ENCODE measurements around the gene RPS6KA4.
"Not testable (repeated sequence)": the region's sequence is repeated elsewhere in the genome, so short reads cannot be mapped to it uniquely, and the experiment has no call there.

Gene RPS6KA4

DNA sequence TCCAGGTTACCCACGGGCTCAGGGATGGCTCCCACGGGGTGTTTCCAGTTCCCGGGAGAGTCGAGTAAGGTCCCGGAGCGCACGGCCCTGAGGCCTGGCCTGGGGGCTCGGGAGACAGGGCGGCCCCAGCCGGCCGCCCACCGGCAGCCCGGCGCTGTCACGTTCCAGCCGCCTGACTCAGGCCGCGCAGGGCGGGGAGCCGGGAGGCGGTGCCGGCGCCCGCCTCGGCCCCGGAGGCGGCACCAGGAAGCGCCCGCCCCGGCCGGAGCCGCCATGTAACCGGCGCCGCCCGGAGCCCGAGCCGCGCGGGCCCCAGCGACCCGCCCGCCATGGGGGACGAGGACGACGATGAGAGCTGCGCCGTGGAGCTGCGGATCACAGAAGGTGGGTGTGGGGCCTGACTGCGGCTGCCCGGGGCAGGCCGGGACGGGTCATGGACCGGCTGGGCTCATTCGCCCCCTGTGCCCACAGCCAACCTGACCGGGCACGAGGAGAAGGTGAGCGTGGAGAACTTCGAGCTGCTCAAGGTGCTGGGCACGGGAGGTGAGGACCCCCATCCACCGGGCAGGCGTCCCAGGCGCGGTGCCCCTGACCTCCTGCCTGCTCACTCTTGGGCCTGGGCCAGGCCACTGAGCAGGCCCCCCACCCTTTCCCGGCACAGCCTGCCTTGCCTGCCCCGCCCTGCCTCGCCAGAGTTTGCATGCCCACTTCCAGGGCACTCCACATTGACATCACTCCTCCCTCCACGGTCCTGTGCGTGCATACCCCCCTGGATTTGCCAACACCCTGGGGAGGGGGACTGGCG, at the start of gene RPS6KA4:
Gene RPS6KA4 (plus strand): TSS at position 256 of the 805 bp plus-strand sequence. CDS start 74 bp downstream, at position 330.
- DNase-seq: no peak

DNA sequence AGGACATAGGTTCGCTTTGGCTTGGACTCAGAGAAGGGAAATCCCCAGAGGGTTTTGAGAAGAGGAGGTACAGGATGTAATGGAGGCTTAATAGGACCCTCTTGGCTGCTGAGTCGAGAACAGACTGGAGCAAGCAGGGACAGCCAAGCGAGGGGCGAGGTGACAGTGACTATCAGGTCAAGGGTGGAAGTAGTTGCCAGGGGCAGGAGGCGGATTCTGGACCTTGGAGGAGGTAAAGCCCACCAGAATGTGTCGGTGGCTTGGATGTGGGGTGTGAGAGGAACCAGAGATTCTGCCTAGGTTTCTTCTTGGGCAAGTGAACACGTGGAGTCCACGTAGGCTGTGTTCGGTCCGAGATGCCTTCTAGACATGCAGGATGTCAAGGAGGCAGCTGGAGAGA, 46.0 kb upstream of the RPS6KA4 start:
- no peak for DNase-seq

DNA sequence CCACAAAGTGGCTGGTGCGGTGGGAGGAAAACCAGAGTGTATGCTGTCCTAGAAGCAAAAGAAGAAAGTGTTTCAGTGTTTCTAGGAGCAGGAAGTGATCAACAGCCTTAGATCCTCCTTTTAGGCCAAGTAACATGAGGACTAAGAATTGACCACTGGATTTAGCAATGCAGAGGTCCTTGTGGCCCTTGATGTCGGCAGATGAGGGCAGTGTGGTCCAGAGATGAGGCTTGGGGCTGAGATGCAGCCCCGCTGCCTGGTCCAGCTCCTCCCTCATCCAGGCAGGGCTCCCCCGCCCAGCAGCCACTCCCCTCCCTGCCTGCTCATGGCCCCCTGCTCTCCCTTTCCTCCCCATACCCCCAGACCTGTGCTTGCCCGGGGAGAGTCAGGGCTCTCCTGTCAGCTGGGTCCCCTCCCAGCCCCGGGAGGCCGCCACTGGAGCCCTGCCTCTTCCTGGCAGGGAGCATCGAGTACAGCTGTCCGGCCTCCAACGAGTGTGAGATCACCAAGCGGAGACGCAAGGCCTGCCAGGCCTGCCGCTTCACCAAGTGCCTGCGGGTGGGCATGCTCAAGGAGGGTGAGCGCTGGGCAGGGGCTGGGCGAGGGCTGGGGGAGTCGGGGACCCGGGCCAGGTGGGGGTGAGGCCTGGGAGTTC, 45.3 kb upstream of the RPS6KA4 start:
- DNase-seq: no peak

- no peak for DNase-seq
Measured at GRCh38 chr11:64314146-64314804, 44.7 kb upstream of the RPS6KA4 start.

DNA sequence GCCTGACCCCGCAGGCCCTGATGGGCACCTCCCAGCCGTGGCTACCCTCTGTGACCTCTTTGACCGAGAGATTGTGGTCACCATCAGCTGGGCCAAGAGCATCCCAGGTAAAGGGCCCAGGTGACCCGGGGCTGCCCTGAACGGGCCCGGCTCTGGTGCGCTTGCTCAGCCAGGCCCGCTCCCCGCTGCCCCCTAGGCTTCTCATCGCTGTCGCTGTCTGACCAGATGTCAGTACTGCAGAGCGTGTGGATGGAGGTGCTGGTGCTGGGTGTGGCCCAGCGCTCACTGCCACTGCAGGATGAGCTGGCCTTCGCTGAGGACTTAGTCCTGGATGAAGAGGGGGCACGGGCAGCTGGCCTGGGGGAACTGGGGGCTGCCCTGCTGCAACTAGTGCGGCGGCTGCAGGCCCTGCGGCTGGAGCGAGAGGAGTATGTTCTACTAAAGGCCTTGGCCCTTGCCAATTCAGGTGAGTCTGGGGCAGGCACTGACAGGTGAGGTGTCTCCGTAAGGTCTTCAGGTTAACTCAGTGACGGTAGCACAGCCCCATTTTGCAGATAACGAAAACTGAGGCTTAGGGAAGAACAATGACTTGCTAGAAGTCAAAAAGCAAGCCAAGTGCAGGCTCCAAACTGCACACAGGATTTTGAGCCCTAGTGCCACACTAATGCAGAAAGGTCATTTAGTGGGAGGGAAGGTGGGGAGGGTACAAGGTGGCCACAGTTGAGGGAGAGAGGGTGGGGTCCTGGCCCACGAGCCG, 44.0 kb upstream of the RPS6KA4 start:
- no peak for DNase-seq

GRCh38 chr11:64315667-64316526, 43.1 kb upstream of the RPS6KA4 start:
- not testable (repeated sequence) for DNase-seq

- no peak for DNase-seq
Measured at GRCh38 chr11:64316672-64317324, 42.2 kb upstream of the RPS6KA4 start.

DNA sequence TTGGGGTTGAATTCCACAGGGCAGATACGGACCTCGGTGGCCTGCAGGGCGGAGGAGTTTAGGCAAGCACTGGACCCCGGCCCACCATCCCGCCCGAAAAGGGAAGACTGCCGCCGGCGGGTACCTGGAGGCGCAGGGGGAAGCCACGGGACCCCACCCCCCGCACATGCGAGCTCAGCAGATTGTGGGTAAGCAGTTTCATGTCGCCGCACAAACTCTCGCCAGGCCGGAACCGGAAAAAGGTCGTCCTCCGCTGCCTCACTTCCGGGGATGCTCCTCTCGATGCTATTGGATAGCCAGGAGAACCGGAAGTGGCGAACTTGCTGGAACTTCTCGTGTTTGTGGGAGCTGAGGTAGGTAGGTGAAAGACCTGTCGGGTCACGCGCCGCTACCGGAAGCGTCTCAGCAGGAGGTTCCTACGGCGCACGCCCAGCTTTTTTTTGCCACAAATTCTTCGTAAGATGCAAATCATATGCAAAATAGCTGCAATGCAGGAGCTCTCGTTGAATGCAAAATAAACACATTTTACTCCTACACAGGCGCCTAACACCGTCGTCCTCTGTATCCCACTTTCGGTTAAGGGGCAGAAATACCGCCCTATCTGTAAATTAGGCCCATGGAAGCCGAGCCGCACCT, 41.5 kb upstream of the RPS6KA4 start, which contains the start of gene TRMT112:
Gene TRMT112 (minus strand): TSS at position 235 of the 636 bp plus-strand sequence. CDS start 33 bp downstream, at position 202.
- peak; percentile 92 for DNase-seq

GRCh38 chr11:64317961-64318765, 40.8 kb upstream of the RPS6KA4 start, which contains the start of gene PRDX5:
Gene PRDX5, plus strand, starts transcription at chr11:64318121. Its CDS starts 95 bp downstream, at chr11:64318216.
- DNase-seq: peak; percentile 86

DNA sequence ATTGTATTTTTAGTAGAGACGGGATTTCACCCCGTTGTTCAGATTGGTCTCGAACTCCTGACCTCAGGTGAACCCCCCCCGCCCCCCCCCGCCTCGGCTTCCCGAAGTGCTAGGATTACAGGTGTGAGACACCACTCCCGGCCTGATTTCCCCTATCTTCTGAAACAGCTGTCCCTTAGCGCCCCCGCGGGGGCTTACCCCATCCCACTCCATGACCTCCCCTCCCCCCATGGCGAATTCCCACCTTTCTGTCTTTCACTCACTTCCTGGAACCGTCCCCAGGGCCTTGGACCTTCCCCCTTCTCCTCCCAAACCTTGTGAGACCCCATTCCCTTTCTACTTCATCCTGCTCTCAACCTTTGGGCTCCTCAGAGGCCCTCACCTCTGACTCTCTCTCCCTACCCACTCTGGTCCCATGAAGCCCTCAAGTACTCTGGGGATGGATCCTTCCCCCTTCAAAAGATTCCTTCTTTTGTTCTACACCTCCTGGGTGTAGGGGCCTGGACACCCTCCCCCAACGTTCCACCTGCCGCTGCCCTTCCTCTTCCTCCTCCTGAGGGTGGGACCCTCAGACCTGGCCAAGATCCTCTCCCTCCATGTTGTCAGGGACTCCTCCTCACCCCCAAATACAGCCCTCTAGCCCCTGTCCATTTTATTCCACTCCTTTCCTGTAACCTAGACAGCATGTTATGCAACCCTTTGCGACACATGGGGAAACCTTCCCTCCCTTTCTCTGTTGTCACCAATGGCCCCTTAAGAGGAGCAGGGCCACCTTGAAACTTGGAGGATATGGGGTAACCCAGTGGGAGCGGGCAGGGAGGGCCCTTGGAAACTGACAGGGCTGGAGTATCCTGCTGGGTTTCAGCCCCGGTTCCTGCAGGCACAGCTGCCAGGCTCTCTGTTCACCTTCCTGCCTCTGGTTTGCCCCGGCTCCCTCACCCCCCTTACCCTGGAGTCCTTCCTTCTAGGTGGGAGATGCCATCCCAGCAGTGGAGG, 39.9 kb upstream of the RPS6KA4 start:
- no peak for DNase-seq

- DNase-seq: no peak
Measured at GRCh38 chr11:64320556-64320955, 38.4 kb upstream of the RPS6KA4 start.

GRCh38 chr11:64321026-64321425, 37.9 kb upstream of the RPS6KA4 start:
- DNase-seq: no peak

GRCh38 chr11:64321533-64321932, 37.4 kb upstream of the RPS6KA4 start:
- no peak for DNase-seq

GRCh38 chr11:64322925-64323260, 36.1 kb upstream of the RPS6KA4 start:
- no peak for DNase-seq

DNA sequence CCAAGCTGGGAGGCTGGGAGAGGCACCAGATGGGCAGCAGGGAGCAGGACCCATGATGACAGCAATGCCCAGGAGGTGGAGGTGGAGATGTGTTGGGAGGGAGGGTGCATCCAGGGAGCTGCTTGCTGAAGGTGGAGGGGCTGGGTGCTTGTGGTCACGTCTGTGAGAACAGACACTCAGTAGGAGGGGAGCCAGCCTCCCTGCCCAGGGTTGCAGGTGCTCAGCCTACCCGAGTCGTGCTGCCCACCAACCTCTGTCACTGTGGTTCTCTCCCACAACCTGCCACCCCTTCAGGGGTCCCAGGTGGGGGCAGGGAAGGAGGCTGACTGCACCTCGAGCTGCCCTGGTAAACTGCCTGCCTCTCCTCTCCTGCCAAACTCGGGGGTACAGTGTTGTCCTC, 35.6 kb upstream of the RPS6KA4 start:
- DNase-seq: no peak

DNA sequence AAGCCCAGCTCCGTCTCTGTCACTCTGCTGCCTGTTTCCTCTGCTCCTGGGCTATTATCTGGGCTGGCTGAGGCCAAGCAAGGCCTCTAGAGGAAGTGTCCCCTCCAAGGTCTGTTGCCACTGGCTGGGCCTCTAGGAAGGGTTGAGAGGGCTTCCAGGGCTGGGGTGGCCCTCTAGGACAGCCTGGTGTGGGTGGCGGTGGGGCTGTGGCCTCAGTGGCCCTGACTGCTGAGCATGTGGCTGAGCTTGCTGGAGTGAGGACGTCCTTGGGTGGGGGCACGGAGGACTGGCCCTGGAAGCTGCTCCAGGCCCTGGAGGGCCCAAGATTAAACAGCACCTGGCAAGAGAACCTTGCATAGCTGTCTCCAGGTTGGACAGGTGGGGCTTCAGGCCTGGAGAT, 35.0 kb upstream of the RPS6KA4 start:
- DNase-seq: not testable (repeated sequence)

- no peak for DNase-seq
Measured at GRCh38 chr11:64324692-64325469, 34.1 kb upstream of the RPS6KA4 start.

DNA sequence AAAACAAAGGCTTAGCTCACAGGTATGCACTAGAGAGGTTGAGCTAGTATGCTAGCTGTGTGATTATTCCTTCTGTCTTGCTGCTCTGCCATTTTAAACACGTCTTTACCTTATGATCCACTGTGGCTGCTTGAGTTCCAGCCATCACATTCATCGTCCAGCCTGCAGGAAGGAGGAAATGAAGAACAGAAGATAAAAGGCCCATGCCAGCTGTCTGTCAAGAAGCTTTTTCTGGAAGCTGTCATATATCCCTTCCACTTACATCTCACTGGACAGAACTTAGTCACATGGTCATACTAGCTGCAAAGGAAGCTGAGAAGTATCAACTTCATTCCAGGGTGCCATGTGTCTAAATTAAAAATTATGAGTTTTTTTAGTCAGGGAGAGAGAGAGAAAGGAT, 31.6 kb upstream of the RPS6KA4 start:
- no peak for DNase-seq
